GM18520 (cell line): ENCODE measurements around the gene PRDM16.

ENCODE experiments used
- ATAC-seq: cut with Tn5 transposase; IDR thresholded peaks from one replicate; pipeline ENCODE4 v1.9.1; 2021; ENCODE audit not compliant: unreplicated experiment

PRDM16 gene

DNA sequence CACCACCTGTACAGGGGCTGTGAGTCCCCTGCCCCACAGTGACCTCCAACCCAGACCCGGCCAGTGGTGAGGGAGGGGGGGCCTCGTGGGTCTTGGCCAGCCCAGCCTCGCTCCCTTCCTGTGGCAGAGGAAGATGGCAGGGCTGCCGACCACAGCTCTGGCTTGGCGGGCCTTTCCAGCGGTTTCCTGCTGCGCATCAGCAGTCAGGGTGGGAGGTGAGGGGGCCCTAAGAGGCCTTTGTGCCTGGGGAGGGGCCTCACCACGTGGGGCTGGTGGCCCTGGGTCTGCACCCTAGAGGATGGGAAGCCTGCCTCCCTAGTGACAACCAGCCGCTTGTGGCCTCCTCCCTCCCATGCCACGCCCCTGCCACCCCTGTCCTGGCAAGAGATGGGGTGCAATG lies 312.9 kb downstream of the PRDM16 start:
- ATAC-seq = no peak

DNA sequence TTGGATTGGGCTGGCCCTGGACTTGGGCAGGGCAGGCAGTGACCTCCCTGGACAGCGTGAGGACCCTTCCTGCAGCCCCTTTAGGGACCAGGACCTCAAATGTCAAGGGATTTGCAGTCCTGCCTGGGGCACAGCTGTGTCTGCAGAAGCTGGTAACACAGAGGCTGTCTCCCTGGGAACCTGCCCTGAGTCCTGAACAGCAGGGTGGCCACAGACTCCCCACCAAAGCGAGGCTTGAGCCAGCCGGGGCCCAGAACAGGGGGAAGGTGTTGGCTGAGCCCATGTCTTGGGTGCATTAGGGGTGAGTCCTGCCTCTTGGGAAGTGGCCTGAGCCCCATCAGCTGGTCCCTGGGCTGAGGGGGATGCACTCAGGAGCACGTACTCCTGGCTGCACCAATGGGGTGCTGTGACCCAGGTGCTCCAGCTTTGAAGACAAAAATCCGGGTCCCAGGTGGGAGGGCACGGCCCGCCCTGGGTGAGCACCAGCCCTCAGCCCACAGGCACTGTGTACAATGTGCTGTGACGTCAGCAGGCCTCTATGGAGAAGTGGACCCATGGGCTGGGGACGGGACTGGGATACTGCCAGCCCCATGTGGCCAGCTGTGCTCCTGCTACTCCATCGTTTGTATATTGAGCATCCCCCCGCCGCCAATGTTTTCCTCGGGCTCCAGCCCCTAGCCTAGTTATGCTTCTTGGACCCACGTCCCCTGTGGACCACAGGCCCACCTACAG lies 313.5 kb downstream of the PRDM16 start:
- ATAC-seq = no peak

DNA sequence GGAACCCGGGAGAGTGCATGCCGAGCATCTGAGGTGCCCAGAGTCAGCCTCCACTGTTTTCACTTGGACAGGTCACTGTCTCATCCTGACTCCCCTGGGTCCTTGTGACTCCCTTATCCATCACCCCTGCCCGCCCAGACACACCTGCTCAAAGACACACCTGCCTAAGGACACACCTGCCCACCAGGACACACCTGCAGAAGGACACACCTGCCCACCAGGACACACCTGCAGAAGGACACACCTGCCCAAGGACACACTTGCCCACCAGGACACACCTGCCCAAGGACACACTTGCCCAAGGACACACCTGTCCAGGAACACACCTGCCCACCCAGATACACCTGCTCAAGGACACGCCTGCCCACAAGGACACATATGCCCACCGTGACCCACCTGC lies 314.7 kb downstream of the PRDM16 start:
- ATAC-seq = no peak

DNA sequence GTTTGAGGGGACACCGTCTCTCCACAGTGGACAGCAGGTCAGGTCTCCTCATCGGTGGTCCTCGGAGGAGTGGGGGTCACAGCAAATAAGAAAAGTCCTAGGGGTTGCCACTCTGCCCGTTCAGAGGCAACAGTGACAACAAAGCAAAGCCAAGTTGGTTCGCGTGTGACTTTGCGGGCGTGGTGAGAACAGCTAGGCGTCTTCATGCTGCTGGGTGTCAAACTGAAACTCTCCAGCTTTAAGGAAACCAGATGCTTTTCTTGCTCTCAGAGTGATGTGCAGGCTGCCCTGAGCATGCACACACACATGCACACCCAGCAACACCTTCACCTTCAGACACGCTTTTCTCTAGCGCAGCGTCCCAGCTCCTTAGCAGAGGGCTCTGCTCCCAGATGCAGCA lies 315.4 kb downstream of the PRDM16 start:
- ATAC-seq = no peak

DNA sequence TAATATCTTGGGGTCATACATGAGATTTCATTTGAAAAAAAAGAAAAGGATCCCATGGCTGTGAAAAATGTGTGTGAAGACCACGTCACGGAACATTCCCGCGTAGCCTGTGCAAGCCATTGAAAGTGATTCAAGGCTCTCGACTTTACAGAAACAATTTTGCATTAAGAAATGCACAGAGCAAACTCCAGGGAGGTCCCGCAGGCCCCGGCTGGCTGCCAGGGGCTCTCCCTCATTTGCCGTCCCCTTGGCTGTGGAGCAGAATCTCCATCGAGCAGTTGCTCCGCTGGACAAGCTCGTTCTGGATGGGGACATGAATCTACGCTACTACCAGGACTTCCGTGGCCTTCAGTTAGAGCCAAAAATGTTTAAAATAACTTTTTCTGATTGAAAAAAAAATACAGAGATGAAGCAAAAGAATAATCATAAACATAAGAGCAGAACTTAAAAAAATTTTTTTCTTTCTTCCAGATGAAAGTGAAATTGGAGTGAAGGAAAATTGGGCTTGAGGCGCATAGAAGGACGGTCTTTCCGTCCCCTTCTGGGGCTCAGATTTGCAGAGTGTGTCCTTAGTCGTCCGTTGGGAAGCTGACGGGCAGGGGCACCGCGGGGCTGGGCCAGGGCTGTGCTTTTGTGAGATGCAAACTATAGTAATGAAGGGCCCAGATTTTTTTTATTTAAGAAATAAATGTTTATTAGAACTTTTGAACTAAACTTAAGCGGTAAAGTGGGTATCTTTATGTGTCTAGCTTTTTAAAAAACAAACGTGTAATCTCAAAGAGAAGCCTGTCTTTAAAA lies 317.4 kb downstream of the PRDM16 start:
- ATAC-seq = no peak

DNA sequence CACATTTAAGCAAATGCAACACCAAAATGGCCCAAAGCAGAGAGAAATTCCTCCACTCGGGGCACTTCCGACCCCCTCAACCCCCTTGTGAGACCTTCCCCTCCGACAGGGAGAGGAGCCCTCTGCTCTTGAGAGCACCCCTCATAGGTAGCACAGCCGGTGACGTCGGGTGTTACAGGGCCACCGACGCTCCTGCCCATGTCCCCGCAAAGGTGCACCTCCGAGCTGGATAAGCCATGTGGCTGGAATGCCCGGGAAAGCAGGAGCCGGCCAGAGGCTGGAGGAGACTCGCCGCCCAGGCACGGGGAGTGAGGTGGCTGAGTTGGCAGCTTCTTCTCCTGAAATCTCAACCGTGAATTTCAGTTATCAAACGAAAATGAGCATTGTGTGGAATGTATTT lies 318.4 kb downstream of the PRDM16 start:
- no peak for ATAC-seq

DNA sequence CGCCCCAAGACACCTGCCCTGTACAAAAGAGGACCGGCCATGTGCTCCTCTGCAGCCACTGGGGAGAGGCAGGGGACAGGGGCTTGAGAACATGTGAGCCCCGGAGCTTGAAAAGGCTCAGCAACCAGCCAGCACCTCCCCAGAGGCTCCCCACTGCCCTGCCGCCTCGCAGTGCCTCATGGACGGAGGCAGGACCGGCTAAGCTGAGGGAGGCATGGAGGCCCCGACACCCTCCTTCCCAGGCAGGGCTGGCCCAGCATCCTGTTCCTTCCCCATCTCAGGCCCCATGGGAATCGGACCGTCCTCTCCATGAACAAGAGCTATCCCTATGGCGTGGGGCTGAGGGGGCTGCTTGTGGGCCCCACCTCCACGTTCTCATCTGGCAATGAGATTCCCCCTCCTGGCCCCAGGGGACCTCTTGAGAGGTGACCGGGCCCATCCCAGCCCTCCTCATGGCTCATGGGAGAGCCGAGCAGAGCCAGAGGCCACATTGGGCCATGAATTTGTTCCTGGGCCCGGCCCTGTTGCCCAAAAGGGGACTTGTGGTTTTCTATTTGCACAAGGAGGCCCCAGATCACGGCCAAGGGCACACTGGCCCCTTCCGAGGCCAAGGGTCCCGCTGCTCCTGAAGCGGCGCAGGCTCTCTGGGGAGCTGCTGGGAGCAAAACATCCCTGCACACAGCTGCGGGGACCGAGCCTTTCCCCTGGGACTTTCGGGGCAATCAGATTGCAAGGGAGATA lies 320.3 kb downstream of the PRDM16 start:
- no peak for ATAC-seq

DNA sequence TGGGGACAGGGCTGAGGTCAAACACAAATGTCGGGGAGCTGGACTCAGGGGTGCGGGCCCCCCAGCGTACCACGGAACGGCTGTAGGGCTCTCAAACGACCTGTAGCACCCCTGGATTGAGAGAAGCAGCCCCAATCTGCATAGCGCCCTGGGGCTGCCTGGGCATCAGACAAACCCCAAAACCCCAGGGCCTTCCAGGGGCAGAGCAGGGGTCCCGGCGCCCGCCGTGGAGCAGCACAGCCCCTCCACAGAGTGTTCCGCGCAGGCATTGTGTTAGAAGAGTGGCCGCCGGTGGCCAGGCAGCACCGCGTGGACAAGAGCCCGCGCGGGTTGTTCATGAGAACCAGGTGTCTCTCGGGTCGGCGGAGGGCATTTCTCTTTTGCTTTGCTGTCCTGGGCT lies 321.3 kb downstream of the PRDM16 start:
- ATAC-seq = no peak

DNA sequence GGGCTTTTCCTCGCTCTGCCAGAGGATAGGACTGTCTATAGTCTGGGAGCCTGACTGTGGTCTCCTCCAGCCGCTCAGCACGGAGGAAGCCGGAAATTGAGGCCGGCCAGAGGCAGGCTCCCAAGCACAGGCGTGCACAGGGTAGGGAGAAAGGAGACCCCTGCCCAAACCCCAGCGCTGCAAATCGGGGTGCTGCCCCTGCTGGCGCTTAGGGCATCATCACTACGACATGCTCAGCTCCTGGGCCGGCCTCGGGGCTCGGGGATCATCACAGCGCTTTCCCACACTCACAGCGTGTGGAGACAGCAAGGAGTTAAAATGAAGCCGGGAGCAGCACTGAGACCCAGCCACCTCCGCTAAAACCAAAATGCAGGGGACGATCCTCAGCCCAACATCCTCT lies 322.7 kb downstream of the PRDM16 start:
- no peak for ATAC-seq

DNA sequence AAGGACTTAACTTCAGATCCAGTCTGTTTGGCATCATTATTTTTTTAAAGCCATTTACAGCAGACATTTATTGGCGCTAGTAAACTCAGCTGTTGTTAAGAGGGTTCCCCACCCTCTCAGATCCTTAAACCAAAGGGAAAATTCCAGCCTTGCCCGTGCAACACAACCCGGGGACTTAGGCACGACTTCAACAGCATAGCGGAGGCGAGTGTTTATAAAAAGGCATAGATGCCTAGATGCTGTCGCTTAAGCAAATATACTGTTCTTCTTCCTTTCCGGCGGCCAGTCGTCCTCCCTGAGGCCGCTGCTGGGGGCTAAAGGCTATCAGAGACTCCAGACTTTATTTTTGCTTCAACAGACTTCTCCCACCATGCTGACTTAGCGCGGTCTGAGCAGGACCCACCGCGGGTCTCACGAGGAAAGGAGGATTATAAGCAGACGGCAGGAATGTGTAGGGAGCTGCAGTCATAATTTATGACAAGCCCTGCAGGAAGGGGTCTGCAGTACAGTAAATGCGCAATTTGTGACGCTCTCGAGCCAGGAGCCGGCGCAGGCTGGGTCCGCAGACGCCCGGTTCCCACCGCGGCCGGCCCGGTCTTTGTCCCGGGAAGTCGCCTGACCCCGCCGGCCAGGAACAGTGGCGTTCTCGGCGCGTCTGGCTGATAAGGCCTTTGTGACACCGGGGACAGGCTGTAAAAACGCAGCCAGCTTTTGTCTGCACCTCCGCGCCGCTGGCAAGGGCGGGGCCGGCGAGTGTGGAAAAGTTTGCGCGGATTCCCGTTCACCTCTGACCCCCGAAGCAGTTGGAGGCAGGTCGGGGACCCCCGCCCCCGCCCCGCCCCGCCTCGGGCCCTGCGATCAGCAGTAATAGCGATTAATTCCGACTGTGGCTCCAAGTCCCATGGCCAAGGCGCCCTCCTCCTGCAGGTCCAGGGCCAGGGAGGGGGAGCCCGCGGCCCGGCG lies 324.3 kb downstream of the PRDM16 start:
- ATAC-seq = no peak

DNA sequence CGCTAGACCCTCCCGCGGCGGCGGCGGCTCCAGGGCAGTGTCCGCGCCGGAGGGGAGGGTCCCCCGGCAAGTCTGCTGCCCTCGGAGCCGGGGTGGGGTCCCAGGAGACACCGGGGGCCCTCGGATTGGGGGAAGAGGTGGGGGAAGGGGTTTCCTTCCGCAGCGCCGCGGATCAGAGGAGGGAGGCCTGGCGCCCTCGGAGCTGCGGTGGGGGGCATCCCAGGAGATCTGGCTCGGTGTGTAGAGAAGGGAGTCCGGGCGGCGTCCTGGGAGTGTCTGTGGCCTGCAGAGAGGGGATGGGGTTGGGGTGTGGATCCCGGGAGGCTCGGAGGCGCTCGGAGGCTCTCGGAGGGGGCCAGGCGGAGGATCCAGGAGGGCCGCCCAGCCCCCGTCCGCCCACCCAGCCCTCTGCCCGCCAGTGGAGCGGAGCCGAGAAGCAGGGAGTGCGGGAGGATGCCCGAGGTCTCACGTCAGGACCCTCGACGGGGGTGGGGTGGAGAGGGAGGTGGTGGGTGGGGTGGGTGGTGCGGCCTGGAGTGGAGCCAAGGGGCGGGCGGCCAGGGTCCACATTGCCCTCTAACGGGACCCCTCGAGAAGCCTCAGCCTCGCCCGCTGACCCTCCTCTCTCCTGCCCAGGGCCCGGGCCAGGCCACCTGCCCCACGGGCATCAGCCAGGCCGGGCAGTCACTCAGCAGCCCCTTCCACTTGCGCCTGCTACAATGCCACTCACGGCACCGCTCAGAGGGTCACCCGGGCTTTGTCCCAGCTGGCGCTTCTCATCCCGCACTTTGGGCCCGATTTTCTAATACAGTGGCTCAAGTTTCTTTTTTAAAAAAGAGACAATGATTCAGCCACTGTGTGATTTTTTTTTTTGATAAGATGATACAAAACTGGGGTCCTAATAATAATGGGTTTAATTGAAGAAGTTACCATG lies 325.3 kb downstream of the PRDM16 start:
- ATAC-seq = no peak

DNA sequence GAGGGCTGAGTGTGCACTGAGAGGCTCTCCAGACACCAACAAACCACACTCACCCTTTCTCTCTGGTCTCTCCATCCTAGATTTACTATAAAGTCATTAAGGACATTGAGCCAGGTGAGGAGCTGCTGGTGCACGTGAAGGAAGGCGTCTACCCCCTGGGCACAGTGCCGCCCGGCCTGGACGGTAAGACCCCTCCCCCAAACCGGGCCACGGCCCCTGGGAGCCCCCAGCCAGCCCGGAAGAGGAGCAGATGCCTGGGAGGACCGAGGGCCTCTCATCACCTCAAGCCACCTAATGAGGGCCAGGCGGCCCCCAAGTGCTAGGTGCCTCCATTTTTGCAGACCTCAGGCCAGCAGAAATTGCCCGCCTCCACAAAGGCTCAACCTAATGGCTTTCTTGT lies 327.4 kb downstream of the PRDM16 start:
- no peak for ATAC-seq

DNA sequence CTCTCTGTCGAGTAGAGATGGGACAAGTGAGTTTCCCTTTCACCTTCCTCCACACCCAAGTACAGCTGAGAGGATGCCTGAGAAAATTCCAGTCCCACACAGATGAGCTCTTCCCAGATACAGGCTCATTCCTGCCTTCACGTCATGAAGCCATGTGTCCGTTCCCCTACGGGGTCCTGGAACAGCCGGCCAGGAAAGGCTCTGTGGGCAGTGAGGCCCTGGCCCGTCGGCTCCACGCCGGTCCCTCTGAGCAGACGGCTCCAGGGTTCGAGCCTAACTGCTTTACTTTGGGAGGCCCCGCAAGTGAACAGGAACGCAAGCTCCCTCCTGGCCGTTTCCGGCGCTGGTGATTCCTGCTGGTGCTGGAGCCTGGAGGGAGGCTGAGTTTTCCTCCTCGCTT lies 328.3 kb downstream of the PRDM16 start:
- no peak for ATAC-seq

DNA sequence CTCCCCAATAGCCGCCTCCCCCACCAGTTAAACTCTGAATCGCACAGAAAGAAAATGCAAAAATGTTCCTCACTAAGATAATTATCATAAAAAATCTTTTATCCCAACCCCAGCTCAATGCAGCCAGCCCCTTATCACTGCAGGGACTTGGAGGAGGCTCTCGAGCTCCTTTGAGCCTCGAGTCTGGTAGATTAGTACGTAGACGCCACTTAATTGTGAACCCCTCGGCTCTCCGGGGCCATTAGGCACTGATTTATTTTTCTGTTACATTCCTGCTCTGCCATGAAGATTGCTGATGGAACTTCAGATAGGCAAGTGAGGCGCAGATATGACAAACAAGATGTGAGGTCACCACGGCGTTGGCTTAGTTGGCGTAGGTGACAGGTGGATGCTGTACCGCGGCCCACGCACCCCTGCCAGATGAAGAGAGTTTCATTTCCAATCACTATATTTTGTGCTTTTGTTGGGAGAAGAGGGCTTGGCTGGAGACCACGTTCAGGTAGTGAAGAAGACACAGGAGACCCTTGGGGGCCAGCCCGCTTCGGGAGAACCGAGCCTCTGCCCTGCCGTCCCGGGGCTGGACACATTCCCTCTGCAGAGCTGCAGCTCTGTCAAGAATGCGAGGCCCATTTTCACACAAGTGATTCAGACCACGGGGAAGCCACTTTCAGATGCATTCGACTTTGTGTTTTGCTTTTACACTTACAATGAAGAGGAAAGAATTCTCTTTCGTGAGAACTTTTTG lies 329.6 kb downstream of the PRDM16 start:
- no peak for ATAC-seq

DNA sequence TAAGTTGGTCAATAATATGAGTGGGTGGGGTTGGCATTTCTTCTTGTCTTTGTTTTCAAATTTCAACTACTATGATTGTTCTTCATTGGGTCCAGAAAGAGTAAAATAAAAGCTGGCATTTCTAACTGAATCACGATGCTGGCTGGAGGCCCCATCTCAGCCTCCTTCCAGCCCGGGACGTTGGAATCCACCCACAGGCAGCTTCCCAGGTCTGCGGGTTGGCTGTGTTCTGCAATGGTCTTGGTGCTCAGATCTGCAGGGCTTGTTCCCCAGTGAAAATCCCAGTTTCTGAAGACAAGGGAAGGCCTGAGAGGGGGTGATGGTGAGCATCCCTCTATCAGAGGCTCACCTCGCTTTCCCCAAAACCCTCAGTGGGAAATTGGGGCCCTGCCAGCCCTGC lies 330.7 kb downstream of the PRDM16 start:
- no peak for ATAC-seq

DNA sequence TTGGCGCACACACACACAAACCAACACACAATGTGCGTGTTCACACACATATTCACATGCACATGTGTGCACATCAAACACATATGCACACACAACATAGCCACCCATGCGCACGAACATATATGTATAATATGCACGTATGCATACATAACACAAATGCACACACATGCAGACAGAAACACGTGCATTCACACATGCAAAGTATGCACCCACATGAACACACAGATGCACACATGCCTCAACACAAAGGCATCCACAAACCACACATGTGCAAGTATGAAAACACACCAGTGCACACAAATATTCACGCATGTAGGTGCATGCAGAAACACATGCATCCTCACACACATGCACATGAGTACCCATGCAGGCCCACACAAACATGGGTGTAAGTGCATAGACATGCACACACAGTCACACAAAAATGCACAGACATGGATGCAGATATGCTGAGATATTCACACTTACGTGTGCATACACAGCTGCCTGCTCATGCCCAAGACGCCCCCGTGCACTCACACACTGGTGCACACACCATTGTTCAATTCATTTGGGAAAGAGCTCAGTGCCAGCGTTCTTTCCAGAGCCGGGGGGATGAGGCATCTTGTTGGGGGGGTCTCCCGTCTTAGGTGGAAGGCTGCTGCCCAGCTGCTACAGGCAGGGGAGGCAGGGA lies 332.7 kb downstream of the PRDM16 start:
- ATAC-seq = no peak

DNA sequence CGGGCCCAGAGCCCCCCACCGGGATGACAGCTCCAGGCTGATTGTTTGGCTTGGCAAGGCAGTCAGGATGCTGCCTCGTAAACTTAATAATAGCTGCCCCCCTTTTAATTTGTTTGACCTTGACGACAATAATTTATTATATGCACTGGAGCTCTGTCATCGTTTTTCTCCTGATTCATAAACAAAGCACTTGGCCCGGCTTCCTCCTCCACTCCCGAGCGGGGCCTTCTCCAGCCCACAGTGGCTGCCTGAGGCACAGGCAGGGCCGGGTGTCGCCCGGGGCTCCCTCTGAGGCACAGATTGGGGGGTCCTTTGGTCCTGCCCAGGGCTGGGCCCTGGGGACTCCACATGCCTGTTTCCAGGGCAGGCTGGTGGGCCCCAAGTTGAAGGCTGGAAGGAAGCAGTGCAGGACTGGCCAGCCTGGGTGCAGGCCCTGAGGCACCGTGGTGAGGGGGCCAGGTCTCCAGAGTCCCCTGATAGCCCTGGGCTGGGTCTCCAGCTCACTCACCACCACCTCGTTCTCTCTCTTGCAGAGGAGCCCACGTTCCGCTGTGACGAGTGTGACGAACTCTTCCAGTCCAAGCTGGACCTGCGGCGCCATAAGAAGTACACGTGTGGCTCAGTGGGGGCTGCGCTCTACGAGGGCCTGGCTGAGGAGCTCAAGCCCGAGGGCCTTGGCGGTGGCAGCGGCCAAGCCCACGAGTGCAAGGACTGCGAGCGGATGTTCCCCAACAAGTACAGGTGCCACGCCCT lies 333.4 kb downstream of the PRDM16 start:
- ATAC-seq = no peak

DNA sequence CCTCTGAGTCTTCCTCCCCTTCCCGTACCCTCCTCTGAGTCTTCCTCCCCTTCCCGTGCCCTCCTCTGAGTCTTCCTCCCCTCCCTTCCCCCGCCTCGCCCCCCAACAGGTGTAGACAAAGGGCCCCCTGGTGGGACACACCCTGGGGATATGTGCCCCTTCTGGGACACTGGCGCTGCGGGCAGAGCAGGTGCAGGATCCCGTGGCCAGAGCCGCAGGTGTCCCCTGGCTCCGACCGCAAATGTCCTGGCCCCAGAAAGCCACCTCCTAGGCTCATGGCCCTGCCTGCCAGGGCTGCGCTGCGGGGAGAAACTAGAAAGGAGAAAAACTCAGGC lies 334.0 kb downstream of the PRDM16 start:
- ATAC-seq = no peak
